CD4-positive, alpha-beta T cell (primary cell): Measurements from ENCODE around the gene CD300LB. TPM values are rescaled to one million over a fixed set of nuclear protein-coding genes. Genes with fewer than 3 reads are reported as not detected.

Source experiments
- ATAC-seq: fragments of 200-7000 bp; cut with Tn5 transposase; one replicate; pipeline ENCODE4 v1.10.0; 2022; ENCODE audit warnings: mild to moderate bottlenecking; ENCODE audit not compliant: poor library complexity
- CTCF ChIA-PET: fragments of 350-600 bp; sonication (Branson Sonifier 250); formaldehyde crosslinking; loops from one replicate; lab custom pipeline; 2021; ENCODE audit warnings: antibody characterized with exemption, inconsistent platforms; lab: Charles Lee
- POLR2A ChIA-PET: fragments of 350-600 bp; sonication (Branson Sonifier 250); formaldehyde crosslinking; loops from one replicate; lab custom pipeline; 2021; ENCODE audit warnings: antibody characterized with exemption, inconsistent platforms; lab: Charles Lee
- DNase-seq, 14 experiments: peaks; one replicate each; pipeline ENCODE4 v3.0.0-alpha.2; 2013 to 2020; ENCODE audit warnings: mixed read lengths in 2 of 14
- H3K27ac ChIP-seq, 2 donors: one replicate each; pipeline versions ENCODE4 v1.5.1 to v1.7.0; 2013; ENCODE audit warnings: low read length in 2 of 2, low read depth in 1 of 2, mild to moderate bottlenecking in 1 of 2
- H3K27me3 ChIP-seq, 2 experiments: 1 replicate in 1 of 2; 2 replicates in 1 of 2; pipeline versions ENCODE4 v1.6.1 to v1.7.0; 2013; ENCODE audit warnings: low read length in 2 of 2, control low read depth in 1 of 2, mild to moderate bottlenecking in 1 of 2, moderate library complexity in 1 of 2; ENCODE audit not compliant: insufficient read depth in 2 of 2, control insufficient read depth in 1 of 2
- H3K36me3 ChIP-seq: one replicate; pipeline ENCODE4 v1.6.1; 2013; ENCODE audit warnings: low read length, control low read depth; ENCODE audit not compliant: insufficient read depth
- H3K4me1 ChIP-seq: one replicate; pipeline ENCODE4 v1.6.1; 2013; ENCODE audit warnings: low read length, control low read depth; ENCODE audit not compliant: insufficient read depth
- H3K4me3 ChIP-seq: one replicate; pipeline ENCODE4 v1.5.1; 2013; ENCODE audit warnings: mild to moderate bottlenecking, low read length, moderate library complexity
- H3K9me3 ChIP-seq, 2 experiments: 1 replicate in 1 of 2; 2 replicates in 1 of 2; pipeline versions ENCODE4 v1.6.1 to v1.7.0; 2013; ENCODE audit warnings: low read length in 2 of 2, mild to moderate bottlenecking in 2 of 2, control low read depth in 1 of 2, moderate library complexity in 1 of 2; ENCODE audit not compliant: control insufficient read depth in 1 of 2, insufficient read depth in 1 of 2
- H3K27ac Mint-ChIP-seq: one replicate; pipeline ENCODE4 v1.8.0; 2020; ENCODE audit warnings: mixed read lengths
- H3K27me3 Mint-ChIP-seq: one replicate; pipeline ENCODE4 v1.8.0; 2021; ENCODE audit warnings: mixed read lengths
- H3K36me3 Mint-ChIP-seq: one replicate; pipeline ENCODE4 v1.8.0; 2021; ENCODE audit warnings: low read depth, mixed read lengths
- H3K4me1 Mint-ChIP-seq: one replicate; pipeline ENCODE4 v1.8.0; 2021; ENCODE audit warnings: low read depth, mixed read lengths
- H3K4me3 Mint-ChIP-seq: one replicate; pipeline ENCODE4 v1.8.0; 2020; ENCODE audit warnings: mild to moderate bottlenecking, mixed read lengths
- H3K9me3 Mint-ChIP-seq: one replicate; pipeline ENCODE4 v1.8.0; 2020; ENCODE audit warnings: mixed read lengths
- intact Hi-C, 2 experiments: fragments of 100-400 bp; cut with DNase I in 1 of 2; cut with micrococcal nuclease in 1 of 2; formaldehyde crosslinking; loops; one replicate each; pipeline versions ENCODE4 v1.15.1 to v1.9.0; 2023 to 2025; cut with DNase I, micrococcal nuclease
- total RNA-seq, 174 experiments: library from RNA in 2 of 174; stranded (reverse) in 2 of 174; gene quantifications; one replicate each; pipeline ENCODE4 v1.2.3 and lab custom pipeline; 2021 to 2026
- TF ChIP-seq, protein P1 (sequence below): fragments of 200-600 bp; IDR thresholded peaks from one replicate; pipeline ENCODE4 v1.8.0; 2022; ENCODE audit warnings: antibody characterized with exemption, mild to moderate bottlenecking

CD300LB gene
- total RNA-seq, 2 experiments from 2014 or later: 0.36 to 0.56 TPM

GRCh38 chr17:74497471-74497870 is 33.8 kb downstream of the CD300LB start:
- ATAC-seq: no peak

DNA sequence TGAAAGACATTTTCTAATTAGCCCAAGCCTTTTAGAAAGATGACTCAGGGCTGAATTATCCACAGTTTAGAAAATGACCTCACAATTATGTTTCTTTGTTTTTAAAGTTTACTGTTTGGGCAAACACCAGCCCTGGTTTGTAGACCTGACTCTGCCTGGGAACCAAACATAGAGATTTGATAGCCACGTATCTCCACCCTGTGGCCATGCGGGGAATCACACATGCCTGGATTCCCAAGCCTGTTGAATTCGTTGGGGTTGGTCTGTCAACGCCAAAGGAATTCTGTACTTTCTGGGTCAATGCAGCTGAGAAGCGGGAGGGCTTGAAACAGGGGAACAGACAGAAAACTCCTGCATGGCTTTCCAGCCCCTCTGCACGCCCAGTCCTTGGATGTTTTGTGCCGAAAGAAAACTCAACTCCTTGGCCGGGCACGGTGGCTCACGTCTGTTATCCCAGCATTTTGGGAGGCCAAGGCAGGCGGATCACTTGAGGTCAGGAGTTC is 37.9 kb downstream of the CD300LB start:
- Histone ChIP-seq H3K4me3 (no peak overlapping the region), H3K27ac (no peak overlapping the region), H3K27me3 (peaks cover 0 to 3% of the 10 kb centered on the region in 2 experiments), H3K4me1 (peaks cover 3% of the 10 kb centered on the region), H3K36me3 (no peaks in the 10 kb centered on the region), H3K9me3 (no peaks in the 10 kb centered on the region)
- ATAC-seq (peak; percentile 78), DNase-seq (peak; percentile 48 to 83 (median 66))
- intact Hi-C loops: loop anchor here (1.0 to 10.0 kb wide), 8 partner anchors 39 to 189 kb away; no protein-coding TSS in a partner anchor
- POLR2A ChIA-PET: interaction anchor here (1.4 kb wide), 1 partner anchor 39 kb away, joined by 4 read pairs; no protein-coding TSS in a partner anchor
- no peak overlapping the region for H3K27ac Mint-ChIP-seq
- peaks cover 6% of the 10 kb centered on the region for H3K27me3 Mint-ChIP-seq
- TF ChIP-seq, protein P1, sequence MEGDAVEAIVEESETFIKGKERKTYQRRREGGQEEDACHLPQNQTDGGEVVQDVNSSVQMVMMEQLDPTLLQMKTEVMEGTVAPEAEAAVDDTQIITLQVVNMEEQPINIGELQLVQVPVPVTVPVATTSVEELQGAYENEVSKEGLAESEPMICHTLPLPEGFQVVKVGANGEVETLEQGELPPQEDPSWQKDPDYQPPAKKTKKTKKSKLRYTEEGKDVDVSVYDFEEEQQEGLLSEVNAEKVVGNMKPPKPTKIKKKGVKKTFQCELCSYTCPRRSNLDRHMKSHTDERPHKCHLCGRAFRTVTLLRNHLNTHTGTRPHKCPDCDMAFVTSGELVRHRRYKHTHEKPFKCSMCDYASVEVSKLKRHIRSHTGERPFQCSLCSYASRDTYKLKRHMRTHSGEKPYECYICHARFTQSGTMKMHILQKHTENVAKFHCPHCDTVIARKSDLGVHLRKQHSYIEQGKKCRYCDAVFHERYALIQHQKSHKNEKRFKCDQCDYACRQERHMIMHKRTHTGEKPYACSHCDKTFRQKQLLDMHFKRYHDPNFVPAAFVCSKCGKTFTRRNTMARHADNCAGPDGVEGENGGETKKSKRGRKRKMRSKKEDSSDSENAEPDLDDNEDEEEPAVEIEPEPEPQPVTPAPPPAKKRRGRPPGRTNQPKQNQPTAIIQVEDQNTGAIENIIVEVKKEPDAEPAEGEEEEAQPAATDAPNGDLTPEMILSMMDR: peak; percentile 90
- no peaks in the 10 kb centered on the region for H3K9me3 Mint-ChIP-seq
- H3K36me3 Mint-ChIP-seq: no peaks in the 10 kb centered on the region
- H3K4me3 Mint-ChIP-seq: no peak overlapping the region
- H3K4me1 Mint-ChIP-seq: peaks cover 7% of the 10 kb centered on the region
- CTCF ChIA-PET: interaction anchor here (1.1 to 1.7 kb wide), 3 partner anchors 114 to 126 kb away, joined by 3 to 4 read pairs (median 4); partner anchors contain the start of gene GPR142

More at GRCh38 chr17:74497471-74497870, 33.8 kb downstream of the CD300LB start:
- Mint-ChIP-seq H3K27me3 (peaks cover 6% of the 10 kb centered on the region), H3K27ac (no peak overlapping the region), H3K36me3 (no peaks in the 10 kb centered on the region), H3K9me3 (no peaks in the 10 kb centered on the region), H3K4me1 (peaks cover 7% of the 10 kb centered on the region), H3K4me3 (no peak overlapping the region)
- DNase-seq: no peak
- intact Hi-C loops: loop anchor here in 1 of 2 experiments (10.0 kb wide), 1 partner anchor 193 kb away; no protein-coding TSS in a partner anchor
- Histone ChIP-seq H3K4me3 (no peak overlapping the region), H3K27ac (no peak overlapping the region), H3K9me3 (no peaks in the 10 kb centered on the region), H3K4me1 (no peaks in the 10 kb centered on the region), H3K27me3 (peaks cover 0 to 3% of the 10 kb centered on the region in 2 experiments), H3K36me3 (no peaks in the 10 kb centered on the region)
- TF ChIP-seq, protein P1: no peak
- ChIA-PET CTCF (no interaction called here), POLR2A (no interaction called here)

DNA sequence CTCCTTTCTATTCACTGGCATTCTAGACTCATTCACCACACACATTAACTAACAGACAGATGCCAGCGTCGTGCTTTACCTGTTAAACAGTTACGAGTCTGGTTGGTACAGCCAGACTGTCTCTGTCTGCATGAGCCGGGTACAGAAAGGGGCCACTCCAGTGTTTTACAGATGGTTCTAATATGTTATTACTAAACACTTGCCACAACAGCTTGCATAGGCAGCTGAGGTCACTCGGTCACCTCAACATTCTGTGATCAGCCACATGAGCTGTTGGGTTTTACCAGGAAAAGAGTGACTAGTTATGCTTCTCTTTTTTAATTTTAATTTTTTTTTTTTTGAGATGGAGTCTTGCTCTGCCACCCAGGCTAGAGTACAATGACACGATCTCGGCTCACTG is 39.6 kb downstream of the CD300LB start:
- ATAC-seq: no peak
- Mint-ChIP-seq H3K4me1 (peaks cover 7% of the 10 kb centered on the region), H3K27ac (no peak overlapping the region), H3K9me3 (no peaks in the 10 kb centered on the region), H3K36me3 (no peaks in the 10 kb centered on the region), H3K27me3 (peaks cover 6% of the 10 kb centered on the region), H3K4me3 (no peak overlapping the region)
- TF ChIP-seq, protein P1: no peak
- intact Hi-C loops: loop anchor here (2.0 to 10.0 kb wide), 5 partner anchors 37 to 187 kb away; no protein-coding TSS in a partner anchor
- Histone ChIP-seq H3K27me3 (peaks cover 0 to 3% of the 10 kb centered on the region in 2 experiments), H3K9me3 (no peaks in the 10 kb centered on the region), H3K27ac (no peak overlapping the region), H3K36me3 (no peaks in the 10 kb centered on the region), H3K4me3 (no peak overlapping the region), H3K4me1 (peaks cover 3% of the 10 kb centered on the region)
- CTCF ChIA-PET: interaction anchor here (1.6 to 1.7 kb wide), 2 partner anchors 112 to 113 kb away, joined by 4 to 7 read pairs; no protein-coding TSS in a partner anchor
- DNase-seq: peak in 3 of 14 experiments; percentile 14 to 49 (median 23)
- POLR2A ChIA-PET: interaction anchor here (0.6 kb wide), 1 partner anchor 113 kb away, joined by 3 read pairs; no protein-coding TSS in a partner anchor
